Fibroblast of peridontal ligament (primary cell): ENCODE results near the gene ZSCAN21.

Source experiments
- DNase-seq: peaks from one replicate; pipeline ENCODE4 v3.0.0-alpha.2; 2010; ENCODE audit errors: extremely low read depth

ZSCAN21 gene

GRCh38 chr7:100027197-100027596, 22.4 kb upstream of the ZSCAN21 start:
- DNase-seq: no peak

GRCh38 chr7:100029596-100029995, 20.0 kb upstream of the ZSCAN21 start:
- DNase-seq: no peak

GRCh38 chr7:100033526-100033925, 16.0 kb upstream of the ZSCAN21 start:
- DNase-seq: no peak

GRCh38 chr7:100034871-100035510, 14.6 kb upstream of the ZSCAN21 start:
- DNase-seq: peak; percentile 98

- peak; percentile 13 for DNase-seq
Measured at GRCh38 chr7:100035876-100036275, 13.7 kb upstream of the ZSCAN21 start.

- DNase-seq: no peak
Measured at GRCh38 chr7:100038326-100038725, 11.2 kb upstream of the ZSCAN21 start.

- DNase-seq: no peak
Measured at GRCh38 chr7:100040575-100040974, 9.0 kb upstream of the ZSCAN21 start.

- DNase-seq: no peak
Measured at GRCh38 chr7:100044718-100045117, 4.9 kb upstream of the ZSCAN21 start.

GRCh38 chr7:100048680-100049079, 894 bp upstream of the ZSCAN21 start:
- no peak for DNase-seq

GRCh38 chr7:100051611-100052010, 2.0 kb downstream of the ZSCAN21 start:
- DNase-seq: no peak

GRCh38 chr7:100053215-100053614, 3.6 kb downstream of the ZSCAN21 start:
- DNase-seq: peak; percentile 78

GRCh38 chr7:100057006-100057405, 7.4 kb downstream of the ZSCAN21 start:
- DNase-seq: no peak

- no peak for DNase-seq
Measured at GRCh38 chr7:100059251-100059739, 9.7 kb downstream of the ZSCAN21 start.

- no peak for DNase-seq
Measured at GRCh38 chr7:100061518-100062193, 12.1 kb downstream of the ZSCAN21 start.

GRCh38 chr7:100063376-100063775, 13.8 kb downstream of the ZSCAN21 start:
- DNase-seq: no peak

- DNase-seq: no peak
Measured at GRCh38 chr7:100064162-100064561, 14.6 kb downstream of the ZSCAN21 start.

GRCh38 chr7:100065452-100066186, 16.0 kb downstream of the ZSCAN21 start:
- peak; percentile 98 for DNase-seq

GRCh38 chr7:100066953-100067352, 17.4 kb downstream of the ZSCAN21 start:
- no peak for DNase-seq

GRCh38 chr7:100069991-100070390, 20.4 kb downstream of the ZSCAN21 start:
- no peak for DNase-seq

- DNase-seq: no peak
Measured at GRCh38 chr7:100071018-100071723, 21.6 kb downstream of the ZSCAN21 start.

GRCh38 chr7:100072462-100072861, 22.9 kb downstream of the ZSCAN21 start:
- no peak for DNase-seq

GRCh38 chr7:100074841-100075240, 25.3 kb downstream of the ZSCAN21 start:
- DNase-seq: no peak
